NCI-H146 (cell line): ENCODE data around the gene TK2.

ENCODE experiments used
- DNase-seq: peaks from one replicate; lab custom pipeline; 2025; lab: John Stamatoyannopoulos, UW

TK2 gene

GRCh38 chr16:66544016-66544757, 5.7 kb downstream of the TK2 start:
- DNase-seq, result no peak

GRCh38 chr16:66543541-66543940, 6.4 kb downstream of the TK2 start:
- no peak for DNase-seq

- DNase-seq, result no peak
These were observed 7.5 kb downstream of the TK2 start for GRCh38 chr16:66542396-66542795.

- DNase-seq, result no peak
These were observed 8.2 kb downstream of the TK2 start for GRCh38 chr16:66541388-66542355.

GRCh38 chr16:66539623-66540469, 10.1 kb downstream of the TK2 start:
- DNase-seq, result peak; percentile 2

- no peak for DNase-seq
These were observed 11.0 kb downstream of the TK2 start for GRCh38 chr16:66538910-66539309.

- no peak for DNase-seq
These were observed 12.7 kb downstream of the TK2 start for GRCh38 chr16:66537236-66537635.

- DNase-seq, result no peak
These were observed 13.4 kb downstream of the TK2 start for GRCh38 chr16:66536525-66536924.

- DNase-seq, result no peak
These were observed 15.5 kb downstream of the TK2 start for GRCh38 chr16:66534376-66534799.

- no peak for DNase-seq
These were observed 20.4 kb downstream of the TK2 start for GRCh38 chr16:66529475-66529874.

GRCh38 chr16:66528294-66528693, 21.6 kb downstream of the TK2 start:
- DNase-seq, result no peak

- DNase-seq, result no peak
These were observed 24.3 kb downstream of the TK2 start for GRCh38 chr16:66525396-66526180.

- no peak for DNase-seq
These were observed 25.2 kb downstream of the TK2 start for GRCh38 chr16:66524601-66525164.

- DNase-seq, result no peak
These were observed 26.0 kb downstream of the TK2 start for GRCh38 chr16:66523861-66524354.

GRCh38 chr16:66522816-66523590, 26.9 kb downstream of the TK2 start:
- DNase-seq, result no peak

GRCh38 chr16:66521951-66522771, 27.8 kb downstream of the TK2 start:
- DNase-seq, result no peak

GRCh38 chr16:66521252-66521713, 28.6 kb downstream of the TK2 start:
- DNase-seq, result no peak

- no peak for DNase-seq
These were observed 29.3 kb downstream of the TK2 start for GRCh38 chr16:66520406-66521170.
